HG03571 (cell line): ENCODE data around the gene STK17B.

Experiments used
- ATAC-seq: cut with Tn5 transposase; IDR thresholded peaks from one replicate; pipeline ENCODE4 v1.9.1; 2021; ENCODE audit not compliant: unreplicated experiment

Gene STK17B

DNA sequence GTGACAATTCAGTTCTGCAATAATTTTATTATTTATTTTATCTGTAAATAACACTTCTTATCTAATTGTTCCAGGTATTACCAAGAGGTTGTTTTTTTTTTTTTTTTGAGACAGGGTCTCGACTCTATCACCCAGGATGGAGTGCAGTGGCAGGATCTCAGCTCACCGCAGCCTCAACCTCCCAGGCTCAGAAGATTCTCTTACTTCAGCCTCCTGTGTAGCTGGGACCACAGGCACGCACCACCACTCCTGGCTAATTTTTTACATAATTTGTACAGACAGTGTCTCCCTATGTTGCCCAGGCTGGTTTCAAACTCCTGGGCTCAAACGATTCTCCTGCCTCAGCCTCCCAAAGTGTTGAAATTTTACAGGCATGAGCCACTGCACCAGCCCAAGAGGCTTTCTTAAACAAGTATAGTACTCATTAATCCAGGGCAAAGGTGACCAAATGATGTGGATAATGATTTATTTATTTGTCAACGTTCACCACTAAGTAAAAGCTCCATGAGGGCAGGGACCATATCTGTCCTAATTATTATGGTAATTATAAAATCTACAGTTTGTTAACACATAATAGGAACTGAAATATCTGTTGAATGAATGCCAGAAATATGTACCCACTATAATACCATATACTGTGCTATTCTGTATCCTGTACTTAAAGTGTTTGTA is 12.0 kb downstream of the STK17B start:
- no peak for ATAC-seq

GRCh38 chr2:196155575-196155974 is 15.8 kb downstream of the STK17B start:
- ATAC-seq, result no peak

DNA sequence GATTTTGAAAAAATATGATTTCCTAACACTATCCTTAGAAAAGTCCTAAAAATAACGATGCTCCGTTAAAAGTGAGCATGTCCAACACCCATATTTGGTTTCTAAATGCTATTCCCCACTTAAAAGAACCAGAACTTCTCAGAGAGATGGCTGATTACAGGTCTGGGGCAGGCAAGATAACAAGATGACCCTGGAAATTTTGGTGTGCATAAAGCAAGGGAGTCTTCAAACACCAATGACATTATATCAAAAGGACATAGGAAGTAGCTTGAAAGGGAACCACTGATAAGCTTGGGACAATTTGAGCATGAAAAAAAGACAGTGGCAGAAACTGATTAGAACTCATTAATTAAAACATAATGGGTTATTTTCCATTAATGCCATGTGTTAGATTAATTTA is 17.9 kb downstream of the STK17B start:
- ATAC-seq, result no peak

DNA sequence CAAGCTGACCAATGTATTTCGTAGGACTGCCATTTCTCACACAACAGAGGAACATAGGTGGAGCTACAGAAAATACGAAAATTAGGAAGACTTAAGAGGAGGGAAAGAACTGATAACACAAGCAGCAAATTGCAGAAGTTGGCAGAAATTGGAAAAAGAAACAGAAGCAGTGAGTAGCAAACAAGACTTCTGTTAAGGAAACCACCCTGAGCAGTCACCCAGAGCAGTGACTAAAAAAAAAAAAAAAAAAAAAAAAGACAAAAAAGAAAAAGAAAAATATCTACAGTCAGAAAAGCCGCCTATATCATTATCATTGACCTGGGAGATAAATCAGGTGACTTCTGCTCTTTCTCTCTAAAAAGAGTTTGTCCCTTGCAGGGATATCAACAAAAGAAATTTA is 21.4 kb downstream of the STK17B start:
- ATAC-seq, result no peak

DNA sequence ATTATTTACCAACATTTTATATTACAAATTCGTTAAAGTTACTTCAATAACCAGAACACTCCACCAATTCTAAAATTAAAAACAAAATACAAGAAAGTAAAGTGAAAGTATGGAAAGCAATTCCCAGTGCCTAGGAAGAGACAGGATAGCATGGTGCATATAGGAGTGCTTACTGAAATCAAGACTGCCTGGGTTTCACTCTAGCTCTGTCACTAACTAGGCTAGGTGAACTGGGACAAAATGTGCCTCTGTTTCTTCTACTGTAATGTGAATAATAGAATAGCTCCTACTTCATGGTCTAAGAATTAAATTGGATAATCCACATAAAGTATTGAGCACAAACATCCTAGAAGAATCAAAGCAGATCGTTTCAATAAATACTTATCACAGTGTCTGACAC is 22.6 kb downstream of the STK17B start:
- no peak for ATAC-seq

DNA sequence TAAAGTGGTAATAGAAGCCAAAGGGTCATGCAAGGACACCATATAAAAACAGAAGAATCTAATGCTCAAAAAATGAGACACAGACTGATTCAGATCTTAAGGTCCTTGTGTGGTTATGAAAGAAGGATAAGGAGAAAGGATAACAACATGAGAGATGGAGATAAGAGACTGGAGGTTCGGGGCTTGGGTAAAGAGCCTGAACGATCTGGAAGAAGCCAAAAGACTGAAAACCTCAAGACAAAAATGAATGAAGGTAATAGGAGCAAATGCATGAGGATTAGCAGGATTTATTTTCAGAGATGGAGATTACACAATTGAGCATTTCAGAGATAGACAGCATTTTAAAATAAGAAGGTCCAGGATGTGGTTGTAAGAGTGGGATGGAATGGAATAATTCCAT is 26.1 kb downstream of the STK17B start:
- ATAC-seq, result no peak

DNA sequence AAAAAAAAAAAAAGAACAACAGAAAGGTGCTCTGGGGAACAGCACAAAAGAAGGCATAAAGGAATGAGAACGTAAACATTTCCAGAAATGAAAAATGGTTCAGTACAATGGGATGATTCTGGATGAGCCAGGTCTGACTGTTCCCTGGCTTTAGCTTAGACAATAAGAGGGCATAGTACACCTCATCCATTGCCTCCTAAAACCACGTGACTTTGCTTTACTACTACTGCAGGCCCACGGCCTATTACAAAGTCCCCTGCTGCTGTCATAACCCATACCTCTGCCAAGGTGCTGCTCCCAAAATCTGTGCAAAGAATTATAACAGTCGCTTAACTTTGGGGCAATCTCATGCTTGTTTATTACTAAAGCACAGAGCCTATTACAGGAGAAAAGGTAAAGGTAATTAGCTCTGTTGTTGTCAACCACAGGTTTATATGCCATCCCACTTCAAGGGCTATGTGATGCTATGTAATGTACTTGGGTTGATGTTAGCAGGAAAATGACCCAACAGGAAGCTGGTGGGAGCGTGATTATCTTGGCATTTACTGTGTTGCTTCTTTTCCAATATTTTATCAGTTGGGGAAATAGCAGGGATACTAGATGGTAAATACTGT is 26.8 kb downstream of the STK17B start:
- no peak for ATAC-seq

DNA sequence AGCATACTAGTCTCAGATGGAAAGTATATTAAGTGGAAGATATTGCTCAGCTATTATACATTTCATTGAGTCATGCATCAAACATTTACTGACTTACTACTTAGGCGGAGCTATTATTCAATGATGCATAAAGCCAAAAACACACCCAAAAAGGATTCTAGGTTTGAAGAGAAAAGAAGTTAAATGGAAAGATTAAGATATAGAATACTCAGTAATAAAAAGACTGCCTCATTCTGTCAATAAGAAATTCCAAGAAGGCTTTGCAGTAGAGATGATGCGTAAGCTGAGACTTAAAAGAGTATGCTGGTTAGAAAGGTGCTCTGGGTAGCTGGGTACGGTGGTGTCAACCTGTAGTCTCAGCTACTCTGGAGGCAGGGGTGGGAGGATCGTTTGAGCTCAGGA is 27.6 kb downstream of the STK17B start:
- no peak for ATAC-seq

DNA sequence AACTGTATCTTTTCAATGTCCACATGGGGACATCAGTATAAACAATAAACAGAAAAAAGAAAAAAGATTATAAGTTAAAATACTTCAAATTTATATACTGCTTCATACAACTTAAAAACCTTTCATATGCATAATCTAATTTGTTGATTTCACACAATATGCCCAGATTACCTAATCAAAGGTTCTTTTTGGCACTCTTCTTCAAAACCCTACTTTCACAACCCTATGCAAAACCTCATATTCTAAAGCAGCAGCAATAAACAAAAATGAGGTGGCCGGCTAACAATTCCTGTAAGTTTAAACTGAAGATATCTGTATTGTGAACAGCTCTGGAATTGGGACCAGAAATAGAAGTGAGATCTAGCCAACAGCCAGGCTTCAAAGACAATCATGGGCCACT is 28.6 kb downstream of the STK17B start:
- ATAC-seq, result no peak

GRCh38 chr2:196140213-196140612 is 31.2 kb downstream of the STK17B start:
- ATAC-seq, result no peak

DNA sequence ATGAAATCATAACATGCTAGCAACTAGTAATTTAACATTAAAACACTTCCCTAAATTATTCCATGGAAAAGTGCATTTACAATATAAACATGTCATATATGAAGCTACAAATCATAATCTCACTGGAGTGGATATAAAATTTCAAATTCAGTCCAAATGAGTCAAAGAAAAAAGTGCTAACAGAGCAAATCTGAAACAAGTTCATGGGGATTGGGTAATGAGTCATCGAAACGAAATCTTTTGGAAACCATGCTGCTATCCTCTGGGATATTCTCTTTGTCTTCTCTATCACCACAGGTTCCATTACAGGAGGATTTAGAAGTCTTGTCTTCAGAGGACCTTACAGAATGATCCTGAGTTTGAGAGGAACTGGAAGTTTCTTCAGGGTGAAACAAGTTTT is 34.1 kb downstream of the STK17B start:
- no peak for ATAC-seq

DNA sequence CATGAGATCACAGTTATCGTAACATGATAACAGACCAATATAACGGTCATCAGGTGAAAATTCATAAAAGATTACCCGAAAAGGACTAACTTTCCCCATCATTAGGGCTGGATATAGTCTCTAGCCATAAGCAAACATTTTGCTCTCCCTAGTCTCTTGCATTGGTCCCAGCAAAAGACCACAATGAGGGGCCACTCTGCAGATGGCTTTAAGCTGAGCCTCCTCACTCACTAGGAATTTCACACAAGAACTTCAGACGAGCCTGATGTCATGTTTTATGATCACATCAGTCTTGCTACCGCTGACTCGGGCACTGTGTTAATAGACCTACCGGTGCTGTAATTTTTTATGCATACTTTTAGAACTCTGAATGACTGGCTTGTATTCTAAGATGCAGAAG is 35.2 kb downstream of the STK17B start:
- no peak for ATAC-seq

GRCh38 chr2:196131949-196132925 is 39.1 kb downstream of the STK17B start:
- no peak for ATAC-seq

DNA sequence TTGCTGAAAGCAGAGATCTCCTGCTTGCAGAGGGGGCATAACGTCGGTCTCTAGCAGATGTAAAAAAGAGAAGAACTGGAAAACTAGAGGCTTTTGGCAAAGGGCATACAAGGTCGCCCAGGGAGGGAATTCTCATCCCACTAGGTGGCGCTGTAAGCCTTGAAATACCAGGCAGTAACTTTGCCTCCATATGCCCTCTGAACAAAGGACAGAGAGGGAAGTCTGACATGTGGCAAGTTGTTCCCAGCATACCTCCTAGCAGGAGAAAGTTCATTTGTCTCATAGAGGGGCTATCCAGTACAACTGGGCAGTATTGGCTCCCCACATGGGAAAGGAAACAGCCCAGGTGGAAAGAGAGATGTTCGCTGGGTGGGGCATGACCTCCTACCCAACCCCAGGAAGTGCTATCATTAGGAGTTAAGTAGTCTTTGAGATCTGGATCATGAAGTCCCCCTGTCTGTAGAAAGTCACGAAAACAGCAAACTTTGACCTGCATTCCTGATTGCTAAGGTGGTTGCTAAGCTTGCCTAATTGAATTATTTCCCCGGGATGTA is 39.9 kb downstream of the STK17B start:
- ATAC-seq, result no peak

DNA sequence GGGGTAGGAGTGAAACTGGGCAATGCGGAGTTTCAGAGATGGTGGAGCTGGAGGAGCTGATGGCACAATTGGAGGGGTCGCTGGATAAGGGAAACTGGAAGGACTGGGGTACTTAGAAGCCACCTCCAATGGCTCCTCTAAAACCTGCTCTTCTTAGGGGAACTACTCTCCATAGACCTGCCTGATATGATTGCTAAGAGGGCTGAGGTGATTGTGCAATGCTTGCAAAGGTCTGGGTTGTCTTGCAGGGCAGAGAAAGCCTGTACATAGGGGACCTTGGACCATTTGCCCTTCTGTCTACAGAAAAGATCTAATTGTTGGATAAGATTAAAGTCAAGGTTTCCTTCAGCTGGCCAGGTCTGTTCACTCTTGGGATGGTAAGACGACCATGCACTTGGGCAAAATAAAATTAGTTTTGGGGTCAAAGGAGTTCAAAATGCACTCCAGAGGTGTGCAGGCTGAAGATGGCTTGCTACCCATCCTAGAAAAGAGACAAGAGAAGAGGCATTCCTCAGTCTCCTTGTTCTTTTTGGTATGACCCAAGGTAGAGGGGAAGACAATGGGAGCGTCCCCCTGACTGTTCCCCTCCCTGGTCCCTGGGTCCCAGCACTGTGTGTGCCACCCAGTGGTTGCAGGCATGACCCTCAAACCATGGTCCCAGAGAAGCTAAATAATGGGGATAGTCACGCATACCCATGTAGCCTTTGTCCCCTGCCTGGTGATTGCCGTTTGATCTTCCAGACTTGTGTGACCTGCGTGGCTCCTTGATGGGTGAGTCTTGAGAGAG is 41.1 kb downstream of the STK17B start:
- no peak for ATAC-seq

- ATAC-seq, result no peak
Observed at GRCh38 chr2:196128749-196129148, 42.6 kb downstream of the STK17B start.

GRCh38 chr2:196125596-196125995 is 45.8 kb downstream of the STK17B start:
- ATAC-seq, result no peak

GRCh38 chr2:196123679-196124373 is 47.6 kb downstream of the STK17B start:
- ATAC-seq, result no peak

DNA sequence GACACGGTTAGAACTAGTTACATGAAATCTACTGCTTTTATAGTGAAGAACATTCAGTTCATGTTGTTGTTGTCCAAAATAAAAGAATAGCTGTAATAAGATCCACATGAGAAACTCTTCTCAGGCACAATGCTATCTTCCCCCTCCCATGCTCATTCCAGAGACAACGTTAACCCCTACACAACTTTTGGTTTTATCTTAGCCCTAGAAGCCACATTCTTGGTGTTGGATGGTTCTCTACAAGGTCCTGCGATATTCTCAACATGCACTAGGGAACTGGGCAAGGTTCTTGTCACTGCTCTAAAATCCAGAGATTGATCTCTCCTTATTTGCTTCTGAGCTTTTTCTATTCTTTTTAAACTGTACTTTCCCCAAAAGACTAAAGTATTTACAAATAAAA is 51.5 kb downstream of the STK17B start:
- ATAC-seq, result no peak

GRCh38 chr2:196117214-196117705 is 54.1 kb downstream of the STK17B start:
- no peak for ATAC-seq
